Neuronal stem cell (in vitro differentiated cells): ENCODE data around the gene SNX13.
"Not testable (repeated sequence)": the region's sequence is repeated elsewhere in the genome, so short reads cannot be mapped to it uniquely, and the experiment has no call there.

ENCODE experiments used
- DNase-seq: peaks from one replicate; pipeline ENCODE4 v3.0.0-alpha.2; 2013; ENCODE audit warnings: low spot score
- H2AFZ ChIP-seq: one replicate; pipeline ENCODE4 v1.6.1; 2013; ENCODE audit warnings: mild to moderate bottlenecking, low read length, inconsistent platforms
- H2AK5ac ChIP-seq: 2 replicates; pipeline ENCODE4 v1.6.1; 2013; ENCODE audit warnings: low read depth, mild to moderate bottlenecking, inconsistent platforms, low read length, moderate library complexity, mixed read lengths
- H2BK120ac ChIP-seq: 2 replicates; pipeline ENCODE4 v1.6.1; 2013; ENCODE audit warnings: low read depth, mild to moderate bottlenecking, inconsistent platforms, low read length, moderate library complexity, mixed read lengths
- H2BK12ac ChIP-seq: one replicate; pipeline ENCODE4 v1.6.1; 2013; ENCODE audit warnings: low read length, inconsistent platforms
- H2BK15ac ChIP-seq: 2 replicates; pipeline ENCODE4 v1.6.1; 2013; ENCODE audit warnings: mild to moderate bottlenecking, low read length, inconsistent platforms, mixed read lengths
- H2BK5ac ChIP-seq: one replicate; pipeline ENCODE4 v1.6.1; 2013; ENCODE audit warnings: inconsistent platforms, mild to moderate bottlenecking, low read length, moderate library complexity
- H3K14ac ChIP-seq: one replicate; pipeline ENCODE4 v1.6.1; 2013; ENCODE audit warnings: low read length, inconsistent platforms
- H3K18ac ChIP-seq: 2 replicates; pipeline ENCODE4 v1.6.1; 2013; ENCODE audit warnings: low read length, inconsistent platforms
- H3K23ac ChIP-seq: 2 replicates; pipeline ENCODE4 v1.6.1; 2013; ENCODE audit warnings: low read depth, mild to moderate bottlenecking, mixed read lengths, low read length, inconsistent platforms; ENCODE audit not compliant: poor library complexity
- H3K27ac ChIP-seq: replicated peaks from 3 replicates; pipeline ENCODE4 v1.5.1; 2013; ENCODE audit warnings: low read length, inconsistent platforms
- H3K27me3 ChIP-seq, 3 experiments: 2 replicates each; pipeline ENCODE4 v1.6.1; 2013; ENCODE audit warnings: low read length in 3 of 3, mild to moderate bottlenecking in 2 of 3, inconsistent platforms in 1 of 3, low read depth in 1 of 3, mixed read lengths in 1 of 3, moderate library complexity in 1 of 3; ENCODE audit not compliant: control insufficient read depth in 3 of 3, insufficient read depth in 3 of 3
- H3K36me3 ChIP-seq, 2 donors: replicated peaks in 1 of 2; 2 replicates each; pipeline ENCODE4 v1.6.1; 2013; ENCODE audit warnings: low read length in 2 of 2; ENCODE audit not compliant: control insufficient read depth in 2 of 2, insufficient read depth in 2 of 2
- H3K4ac ChIP-seq: 2 replicates; pipeline ENCODE4 v1.6.1; 2013; ENCODE audit warnings: inconsistent platforms, mild to moderate bottlenecking, low read length, moderate library complexity
- H3K4me1 ChIP-seq, 2 donors: 1 replicate in 1 of 2; 2 replicates in 1 of 2; pipeline ENCODE4 v1.6.1; 2013; ENCODE audit warnings: low read length in 2 of 2, low read depth in 1 of 2; ENCODE audit not compliant: control insufficient read depth in 2 of 2, insufficient read depth in 1 of 2
- H3K4me2 ChIP-seq: one replicate; pipeline ENCODE4 v1.6.1; 2013; ENCODE audit warnings: mild to moderate bottlenecking, low read length, inconsistent platforms; ENCODE audit not compliant: insufficient read depth, poor library complexity, severe bottlenecking
- H3K4me3 ChIP-seq, 2 donors: 2 replicates each; pipeline ENCODE4 v1.5.1; 2013; ENCODE audit warnings: low read length in 2 of 2, mild to moderate bottlenecking in 2 of 2, inconsistent platforms in 1 of 2, moderate library complexity in 1 of 2
- H3K79me1 ChIP-seq: one replicate; pipeline ENCODE4 v1.6.1; 2013; ENCODE audit warnings: low read depth, mild to moderate bottlenecking, inconsistent platforms, low read length, moderate library complexity
- H3K9ac ChIP-seq: one replicate; pipeline ENCODE4 v1.6.1; 2013; ENCODE audit warnings: mild to moderate bottlenecking, low read depth, low read length, inconsistent platforms; ENCODE audit not compliant: poor library complexity
- H3K9me3 ChIP-seq, 2 donors: replicated peaks in 1 of 2; 2 replicates each; pipeline versions ENCODE3 to v1.6.1; 2013; ENCODE audit warnings: low read length in 2 of 2, mild to moderate bottlenecking in 2 of 2, inconsistent platforms in 1 of 2, low read depth in 1 of 2, mixed read lengths in 1 of 2, moderate library complexity in 1 of 2; ENCODE audit not compliant: control insufficient read depth in 2 of 2, insufficient read depth in 1 of 2
- H4K8ac ChIP-seq: one replicate; pipeline ENCODE4 v1.6.1; 2013; ENCODE audit warnings: low read depth, mild to moderate bottlenecking, inconsistent platforms, low read length, moderate library complexity
- H4K91ac ChIP-seq: one replicate; pipeline ENCODE4 v1.6.1; 2013; ENCODE audit warnings: low read length, low read depth, mild to moderate bottlenecking, inconsistent platforms; ENCODE audit not compliant: poor library complexity
- WGBS, 2 donors: extraction: QIAGEN DNeasy Blood & Tissue Kit; methylation state at CpG; one replicate each; pipeline ENCODE4 v1.1.7; 2013; ENCODE audit warnings: missing lambda C conversion rate in 2 of 2, mixed read lengths in 1 of 2; ENCODE audit not compliant: insufficient read length in 2 of 2, insufficient replicate concordance in 1 of 2; ENCODE audit errors: extremely low coverage in 2 of 2; 5-methylcytosine and 5-hydroxymethylcytosine counted together

The SNX13 gene

GRCh38 chr7:17910377-17910776, 29.9 kb downstream of the SNX13 start:
- peaks cover 1 to 14% of the 10 kb centered on the region in 2 donors for H3K9me3 ChIP-seq
- no peak overlapping the region for H4K8ac ChIP-seq
- H2BK120ac ChIP-seq, result no peak overlapping the region
- H3K79me1 ChIP-seq, result peaks cover 3% of the 10 kb centered on the region
- no peak overlapping the region for H3K4me3 ChIP-seq
- no peak overlapping the region for H3K18ac ChIP-seq
- H3K9ac ChIP-seq, result no peak overlapping the region
- H3K4me1 ChIP-seq, result peaks cover 0 to under 1% of the 10 kb centered on the region in 2 donors
- no peaks in the 10 kb centered on the region for H3K36me3 ChIP-seq
- H3K14ac ChIP-seq, result no peak overlapping the region
- H3K4me2 ChIP-seq, result no peak overlapping the region
- no peak overlapping the region for H2AK5ac ChIP-seq
- no peak overlapping the region for H3K27ac ChIP-seq
- no peaks in the 10 kb centered on the region for H3K27me3 ChIP-seq
- H3K23ac ChIP-seq, result no peak overlapping the region
- no peak overlapping the region for H3K4ac ChIP-seq
- H2BK5ac ChIP-seq, result no peak overlapping the region
- H2BK12ac ChIP-seq, result no peak overlapping the region
- no peak overlapping the region for H4K91ac ChIP-seq
- no peak overlapping the region for H2BK15ac ChIP-seq
- DNase-seq, result no peak
- H2AFZ ChIP-seq, result no peak overlapping the region
- WGBS, 2 donors, result no CpG with 5 or more reads among the region's 3 CpGs

- H3K18ac ChIP-seq, DNase-seq, H3K4ac ChIP-seq, H4K91ac ChIP-seq, H3K27ac ChIP-seq, H3K79me1 ChIP-seq, H3K9ac ChIP-seq, H3K27me3 ChIP-seq, H3K36me3 ChIP-seq, H3K4me1 ChIP-seq, H3K23ac ChIP-seq, H2BK5ac ChIP-seq, H4K8ac ChIP-seq, H2AK5ac ChIP-seq, H2BK120ac ChIP-seq, H3K4me3 ChIP-seq, H2AFZ ChIP-seq, H2BK12ac ChIP-seq, H3K4me2 ChIP-seq, H2BK15ac ChIP-seq, H3K14ac ChIP-seq: not testable (repeated sequence)
- no CpG with 5 or more reads among the region's 4 CpGs for WGBS, 2 donors
- peaks cover 1 to 14% of the 10 kb centered on the region in 2 donors for H3K9me3 ChIP-seq
Observed at GRCh38 chr7:17909310-17909709, 31.0 kb downstream of the SNX13 start.

- no peak overlapping the region for H2BK12ac ChIP-seq
- H3K79me1 ChIP-seq, result peaks cover 3% of the 10 kb centered on the region
- DNase-seq, result no peak
- H3K27ac ChIP-seq, result no peak overlapping the region
- H3K4me3 ChIP-seq, result no peak overlapping the region
- no peak overlapping the region for H3K4me2 ChIP-seq
- H3K36me3 ChIP-seq, result no peaks in the 10 kb centered on the region
- peaks cover 0 to 3% of the 10 kb centered on the region in 2 donors for H3K4me1 ChIP-seq
- no peak overlapping the region for H2AFZ ChIP-seq
- no peak overlapping the region for H4K91ac ChIP-seq
- H2BK5ac ChIP-seq, result no peak overlapping the region
- no peak overlapping the region for H2BK15ac ChIP-seq
- H3K18ac ChIP-seq, result no peak overlapping the region
- H4K8ac ChIP-seq, result no peak overlapping the region
- no peak overlapping the region for H2AK5ac ChIP-seq
- H3K9ac ChIP-seq, result no peak overlapping the region
- H3K14ac ChIP-seq, result no peak overlapping the region
- WGBS, 2 donors, result no CpG with 5 or more reads among the region's 1 CpG
- no peak overlapping the region for H3K23ac ChIP-seq
- H2BK120ac ChIP-seq, result no peak overlapping the region
- H3K4ac ChIP-seq, result no peak overlapping the region
- peaks cover 1 to 14% of the 10 kb centered on the region in 2 donors for H3K9me3 ChIP-seq
- H3K27me3 ChIP-seq, result no peaks in the 10 kb centered on the region
Observed at GRCh38 chr7:17907014-17907413, 33.3 kb downstream of the SNX13 start.

- H2BK12ac ChIP-seq, result no peak overlapping the region
Observed at GRCh38 chr7:17903337-17903736, 37.0 kb downstream of the SNX13 start.

More at GRCh38 chr7:17903337-17903736, 37.0 kb downstream of the SNX13 start:
- Histone ChIP-seq H2BK15ac (no peak overlapping the region), H3K79me1 (peaks cover 3% of the 10 kb centered on the region), H3K36me3 (no peaks in the 10 kb centered on the region), H4K8ac (no peak overlapping the region), H3K27ac (no peak overlapping the region), H2AK5ac (no peak overlapping the region), H3K9me3 (peaks cover 0 to 5% of the 10 kb centered on the region in 2 donors), H3K4me3 (no peak overlapping the region), H3K14ac (no peak overlapping the region), H3K4ac (no peak overlapping the region), H4K91ac (no peak overlapping the region), H3K23ac (no peak overlapping the region), H2BK120ac (no peak overlapping the region), H3K18ac (no peak overlapping the region), H2BK5ac (no peak overlapping the region), H3K9ac (no peak overlapping the region), H3K27me3 (no peaks in the 10 kb centered on the region), H3K4me1 (peaks cover 0 to 3% of the 10 kb centered on the region in 2 donors), H3K4me2 (no peak overlapping the region), H2AFZ (no peak overlapping the region)
- DNase-seq, result no peak
